Amniotic epithelial cell (primary cell): ENCODE data around the gene TMEM217.

Experiments used
- DNase-seq: peaks from one replicate; pipeline ENCODE4 v3.0.0-alpha.2; 2010; ENCODE audit warnings: low read depth

Gene TMEM217

GRCh38 chr6:37279366-37280134 lies 21.6 kb upstream of the TMEM217 start:
- peak; percentile 92 for DNase-seq

GRCh38 chr6:37277001-37277409 lies 19.1 kb upstream of the TMEM217 start:
- DNase-seq = no peak

GRCh38 chr6:37275350-37275749 lies 17.4 kb upstream of the TMEM217 start:
- DNase-seq = no peak

- no peak for DNase-seq
Observed at GRCh38 chr6:37273690-37274089, 15.7 kb upstream of the TMEM217 start.

- DNase-seq = no peak
Observed at GRCh38 chr6:37272834-37273566, 15.1 kb upstream of the TMEM217 start.

GRCh38 chr6:37269105-37269504 lies 11.2 kb upstream of the TMEM217 start:
- no peak for DNase-seq

GRCh38 chr6:37265860-37266259 lies 7.9 kb upstream of the TMEM217 start:
- no peak for DNase-seq

GRCh38 chr6:37265001-37265400 lies 7.1 kb upstream of the TMEM217 start:
- DNase-seq = no peak

GRCh38 chr6:37262446-37263026 lies 4.6 kb upstream of the TMEM217 start:
- DNase-seq = no peak

- no peak for DNase-seq
Observed at GRCh38 chr6:37261198-37261597, 3.3 kb upstream of the TMEM217 start.

- DNase-seq = no peak
Observed at GRCh38 chr6:37260444-37260843, 2.5 kb upstream of the TMEM217 start.

GRCh38 chr6:37260040-37260439 lies 2.1 kb upstream of the TMEM217 start:
- no peak for DNase-seq

GRCh38 chr6:37259191-37259590 lies 1.2 kb upstream of the TMEM217 start:
- DNase-seq = no peak

- DNase-seq = peak; percentile 10
Observed at GRCh38 chr6:37258405-37259105, 611 bp upstream of the TMEM217 start.

GRCh38 chr6:37257320-37257633 lies 667 bp downstream of the TMEM217 start:
- DNase-seq = no peak

GRCh38 chr6:37256692-37257319 lies 1.1 kb downstream of the TMEM217 start:
- peak; percentile 86 for DNase-seq

- no peak for DNase-seq
Observed at GRCh38 chr6:37254881-37255280, 3.1 kb downstream of the TMEM217 start.

- peak; percentile 11 for DNase-seq
Observed at GRCh38 chr6:37253486-37254007, 4.4 kb downstream of the TMEM217 start.

GRCh38 chr6:37251211-37251780 lies 6.6 kb downstream of the TMEM217 start:
- DNase-seq = peak; percentile 52

GRCh38 chr6:37244430-37245310 lies 13.3 kb downstream of the TMEM217 start:
- DNase-seq = peak; percentile 100
